HepG2 (cell line): Measurements from ENCODE around the gene KRTAP12-2. TPM values are rescaled to one million over a fixed set of nuclear protein-coding genes. Genes with fewer than 3 reads are reported as not detected.
"Not testable (repeated sequence)": the region's sequence is repeated elsewhere in the genome, so short reads cannot be mapped to it uniquely, and the experiment has no call there.

Source experiments
- ATAC-seq: fragments of 200-7000 bp; cut with Tn5 transposase; 3 replicates; pipeline ENCODE4 v1.9.1; 2020; ENCODE audit warnings: mild to moderate bottlenecking, moderate library complexity
- BruUV-seq: library from RNA; stranded (reverse); fragments of 400-500 nt; replicated peaks from 2 replicates; lab custom pipeline; 2021; lab: Mats Ljungman, UMichigan
- CTCF ChIA-PET: fragments of 300-600 bp; formaldehyde crosslinking; extraction: SDS; loops from one replicate; lab custom pipeline; 2021; ENCODE audit warnings: low total read pairs, inconsistent platforms, low intra/inter-chr PET ratio; lab: Yijun Ruan, JAX
- POLR2A ChIA-PET: fragments of 350-600 bp; sonication (Branson Sonifier 250); formaldehyde crosslinking; loops from one replicate; lab custom pipeline; 2020; ENCODE audit warnings: antibody characterized with exemption, inconsistent platforms; lab: Yijun Ruan, JAX
- DNase-seq: peaks from one replicate; pipeline ENCODE4 v3.0.0-alpha.2; 2015; ENCODE audit warnings: low spot score
- FAIRE-seq: peaks from 3 replicates; lab custom pipeline; 2011; peaks lifted over from hg19 to GRCh38; lab: Jason Lieb, UNC
- H2AFZ ChIP-seq: one replicate; pipeline ENCODE4 v1.6.1; 2011; ENCODE audit warnings: low read length, inconsistent platforms
- H3K27ac ChIP-seq: fragments of 300-600 bp; 3 replicates; pipeline ENCODE4 v1.8.0; 2011; ENCODE audit warnings: mixed run types, mild to moderate bottlenecking, mixed read lengths, low read length, inconsistent platforms; ENCODE audit not compliant: insufficient read depth; ENCODE audit errors: extremely low read length
- H3K27me3 ChIP-seq, 2 experiments: fragments of 200-600 bp in 1 of 2; 2 replicates in 1 of 2; 3 replicates in 1 of 2; pipeline versions ENCODE4 v1.6.0 to v1.8.0; 2011; ENCODE audit warnings: low read length in 2 of 2, mild to moderate bottlenecking in 2 of 2, moderate library complexity in 2 of 2, inconsistent platforms in 1 of 2; ENCODE audit not compliant: insufficient read depth in 2 of 2, control insufficient read depth in 1 of 2
- H3K36me3 ChIP-seq, 2 experiments: fragments of 200-600 bp in 1 of 2; replicated peaks in 1 of 2; 2 replicates in 1 of 2; 3 replicates in 1 of 2; pipeline versions ENCODE4 v1.5.1 to v1.8.0; 2011; ENCODE audit warnings: low read length in 2 of 2, inconsistent platforms in 1 of 2; ENCODE audit not compliant: insufficient read depth in 2 of 2, control insufficient read depth in 1 of 2
- H3K4me1 ChIP-seq: 2 replicates; pipeline ENCODE4 v1.5.1; 2012; ENCODE audit warnings: low read length, inconsistent platforms; ENCODE audit not compliant: insufficient read depth
- H3K4me2 ChIP-seq: 2 replicates; pipeline ENCODE4 v1.6.0; 2011; ENCODE audit warnings: low read depth, low read length, inconsistent platforms
- H3K4me3 ChIP-seq, 3 experiments: fragments of 200-600 bp in 1 of 3; sonication (generic), shearing (Covaris generic) in 1 of 3; replicated peaks in 1 of 3; 2 replicates each; pipeline ENCODE4 v1.5.1; 2011 to 2016; ENCODE audit warnings: low read length in 3 of 3, inconsistent platforms in 2 of 3, low read depth in 2 of 3, mild to moderate bottlenecking in 2 of 3, control low read depth in 1 of 3, mixed read lengths in 1 of 3; ENCODE audit not compliant: insufficient read depth in 1 of 3
- H3K79me2 ChIP-seq: one replicate; pipeline ENCODE4 v1.6.1; 2011; ENCODE audit warnings: low read length, inconsistent platforms; ENCODE audit not compliant: insufficient read depth
- H3K9ac ChIP-seq: 2 replicates; pipeline ENCODE4 v1.6.0; 2011; ENCODE audit warnings: mild to moderate bottlenecking, low read depth, low read length, inconsistent platforms; ENCODE audit not compliant: insufficient read depth
- H3K9me3 ChIP-seq: 2 replicates; pipeline ENCODE4 v1.5.1; 2012; ENCODE audit warnings: mild to moderate bottlenecking, low read length
- H4K20me1 ChIP-seq: 2 replicates; pipeline ENCODE4 v1.6.0; 2011; ENCODE audit warnings: inconsistent platforms, mild to moderate bottlenecking, low read length, moderate library complexity; ENCODE audit not compliant: insufficient read depth
- CEBPB ChIP-seq: IDR thresholded peaks from 2 replicates; pipeline ENCODE4 v1.6.1; 2011; ENCODE audit warnings: low read depth, low read length, improper control_type of control experiment, borderline replicate concordance
- CHD4 ChIP-seq: fragments of 200-600 bp; sonication (generic); IDR thresholded peaks from 2 replicates; pipeline ENCODE4 v1.7.0; 2017; ENCODE audit warnings: mild to moderate bottlenecking, low read length, borderline replicate concordance
- EP300 ChIP-seq, 3 experiments: sonication (generic) in 1 of 3; formaldehyde crosslinking in 1 of 3; IDR thresholded peaks; 2 replicates each; pipeline versions ENCODE4 v1.5.1 to v1.6.1; 2011 to 2020; ENCODE audit warnings: low read depth in 2 of 3, low read length in 2 of 3, borderline replicate concordance in 1 of 3, improper control_type of control experiment in 1 of 3, mild to moderate bottlenecking in 1 of 3, missing genetic modification reagents in 1 of 3, moderate library complexity in 1 of 3
- NPAS2 ChIP-seq: sonication (generic); formaldehyde crosslinking; IDR thresholded peaks from 2 replicates; pipeline ENCODE4 v1.8.0; 2022; ENCODE audit warnings: mild to moderate bottlenecking, missing genetic modification reagents, borderline replicate concordance
- RCOR2 ChIP-seq: IDR thresholded peaks from 2 replicates; pipeline ENCODE4 v1.6.1; 2016; ENCODE audit warnings: missing biosample characterization, missing genetic modification reagents
- ZNF670 ChIP-seq: sonication (generic); formaldehyde crosslinking; IDR thresholded peaks from 2 replicates; pipeline ENCODE4 v1.8.0; 2022; ENCODE audit warnings: mild to moderate bottlenecking, missing genetic modification reagents, borderline replicate concordance
- WGBS: methylation state at CpG from one replicate; pipeline ENCODE4 v1.1.6; 2017; ENCODE audit warnings: low lambda C conversion rate; 5-methylcytosine and 5-hydroxymethylcytosine counted together
- in situ Hi-C: cut with HindIII; loops from 2 replicates; pipeline ENCODE4 v1.10.0; 2017; ENCODE audit warnings: low pct_unique_long_range_greater_than_20kb; ENCODE audit not compliant: extremely low pct_ligation_motif_present
- intact Hi-C: fragments of 100-400 bp; cut with micrococcal nuclease; formaldehyde crosslinking; loops from one replicate; pipeline ENCODE4 v1.10.0; 2022; ENCODE audit not compliant: unreplicated experiment
- polyA plus RNA-seq, 8 experiments: library from polyadenylated mRNA; depleted of rRNA in 3 of 8; stranded (reverse) in 7 of 8; unstranded in 1 of 8; fragments of >200 nt; fragmentation: Illumina TruSeq in 4 of 8; extraction: Trizol in 4 of 8; gene quantifications; 2 replicates each; pipeline versions ENCODE4 v1.2.1 to v1.2.3, GENCODE V29; 2011 to 2016; ENCODE audit warnings: low read depth in 4 of 8, missing spikeins in 1 of 8, mixed read lengths in 1 of 8; ENCODE audit not compliant: insufficient read depth in 1 of 8
- total RNA-seq, 5 experiments: library from RNA; depleted of rRNA; stranded (reverse); fragments of >200 nt; fragmentation: Illumina TruSeq; extraction: Trizol; gene quantifications; 2 replicates each; pipeline ENCODE4 v1.2.3, GENCODE V29; 2016; ENCODE audit warnings: low read depth in 1 of 5
- TF ChIP-seq, protein P1 (sequence below): sonication (generic); formaldehyde crosslinking; IDR thresholded peaks from 2 replicates; pipeline ENCODE4 v1.8.0; 2022; ENCODE audit warnings: mild to moderate bottlenecking, missing genetic modification reagents, moderate library complexity

KRTAP12-2 gene
- total and polyA plus RNA-seq, 2 of the 13 experiments (the other 11 are each of a cell fraction or from before 2014, with no cell fraction given) = not detected

DNA sequence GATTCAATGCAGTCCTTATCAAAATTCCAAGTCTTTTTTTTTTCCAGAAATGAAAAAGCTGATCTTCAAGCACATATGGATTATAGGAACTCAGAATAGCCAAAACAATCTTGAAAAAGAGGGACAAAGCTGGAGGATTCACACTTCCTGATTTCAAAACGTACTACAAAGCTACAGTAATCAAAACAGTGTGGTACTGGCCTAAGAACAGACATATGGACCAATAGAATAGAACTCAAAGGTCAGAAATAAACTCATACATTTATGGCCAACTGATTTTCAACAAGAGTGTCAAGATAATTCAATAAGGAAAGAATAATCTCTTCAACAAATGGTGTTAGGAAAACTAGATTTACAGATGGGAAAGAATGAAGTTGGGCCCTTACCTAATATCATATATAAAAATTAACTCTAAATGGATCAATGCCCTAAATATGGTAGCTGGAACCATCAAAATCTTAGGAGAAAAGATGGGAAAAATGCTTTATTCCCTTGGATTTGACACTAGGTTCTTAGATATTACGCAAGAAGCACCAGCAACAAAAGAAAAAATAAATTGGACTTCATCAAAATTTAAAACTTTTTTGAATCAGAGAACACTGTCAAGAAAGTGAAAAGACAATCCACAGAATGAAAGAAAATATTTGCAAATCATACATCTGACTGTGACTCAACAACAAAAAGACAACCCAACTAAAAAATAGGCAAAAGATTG, 26.2 kb upstream of the KRTAP12-2 start:
- intact Hi-C loops = loop anchor here (10.0 kb wide), 1 partner anchor 58 kb away; the partner anchor contains the start of gene KRTAP10-10
- DNase-seq = no peak
- no peak for FAIRE-seq
- ChIA-PET CTCF (no interaction called here), POLR2A (no interaction called here)
- Histone ChIP-seq H4K20me1 (no peaks in the 10 kb centered on the region), H3K4me3 (no peak overlapping the region), H3K79me2 (no peaks in the 10 kb centered on the region), H2AFZ (no peak overlapping the region), H3K36me3 (no peaks in the 10 kb centered on the region), H3K27ac (no peak overlapping the region), H3K9ac (no peak overlapping the region), H3K27me3 (peaks cover 0 to 3% of the 10 kb centered on the region in 2 experiments; a peak in 1 of 5 replicates), H3K9me3 (peaks cover 16% of the 10 kb centered on the region), H3K4me1 (peaks cover 30% of the 10 kb centered on the region), H3K4me2 (no peak overlapping the region)
- BruUV-seq = no TSS peak
- ATAC-seq = no peak
- WGBS = 49% methylated on average over 2 of the region's 2 CpGs
- 0 out of 2 replicates have a peak, but pooled peaks have one; percentile 36 for TF ChIP-seq CHD4
- TF ChIP-seq CEBPB = peak; percentile 70
- TF ChIP-seq, protein P1, sequence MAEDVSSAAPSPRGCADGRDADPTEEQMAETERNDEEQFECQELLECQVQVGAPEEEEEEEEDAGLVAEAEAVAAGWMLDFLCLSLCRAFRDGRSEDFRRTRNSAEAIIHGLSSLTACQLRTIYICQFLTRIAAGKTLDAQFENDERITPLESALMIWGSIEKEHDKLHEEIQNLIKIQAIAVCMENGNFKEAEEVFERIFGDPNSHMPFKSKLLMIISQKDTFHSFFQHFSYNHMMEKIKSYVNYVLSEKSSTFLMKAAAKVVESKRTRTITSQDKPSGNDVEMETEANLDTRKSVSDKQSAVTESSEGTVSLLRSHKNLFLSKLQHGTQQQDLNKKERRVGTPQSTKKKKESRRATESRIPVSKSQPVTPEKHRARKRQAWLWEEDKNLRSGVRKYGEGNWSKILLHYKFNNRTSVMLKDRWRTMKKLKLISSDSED = no peak
- in situ Hi-C loops = no loop called here

DNA sequence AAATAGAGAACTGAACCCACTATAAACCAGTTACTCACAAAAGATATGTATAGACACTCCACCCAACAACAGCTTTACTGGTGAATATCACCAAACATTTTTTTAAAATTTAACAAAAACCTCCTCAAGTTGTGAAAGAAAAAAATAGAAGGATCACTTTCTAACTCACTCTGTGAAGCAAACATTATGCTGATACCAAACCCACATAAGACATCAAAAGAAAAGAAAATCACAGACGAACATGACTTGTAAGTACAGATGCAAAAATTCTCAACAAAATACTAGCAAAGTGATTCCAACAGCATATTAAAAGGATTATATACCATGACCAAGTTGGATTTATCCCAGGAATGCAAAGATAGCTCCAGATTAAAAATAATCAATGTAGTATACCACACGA, 25.0 kb upstream of the KRTAP12-2 start:
- no peak for FAIRE-seq
- in situ Hi-C loops = no loop called here

DNA sequence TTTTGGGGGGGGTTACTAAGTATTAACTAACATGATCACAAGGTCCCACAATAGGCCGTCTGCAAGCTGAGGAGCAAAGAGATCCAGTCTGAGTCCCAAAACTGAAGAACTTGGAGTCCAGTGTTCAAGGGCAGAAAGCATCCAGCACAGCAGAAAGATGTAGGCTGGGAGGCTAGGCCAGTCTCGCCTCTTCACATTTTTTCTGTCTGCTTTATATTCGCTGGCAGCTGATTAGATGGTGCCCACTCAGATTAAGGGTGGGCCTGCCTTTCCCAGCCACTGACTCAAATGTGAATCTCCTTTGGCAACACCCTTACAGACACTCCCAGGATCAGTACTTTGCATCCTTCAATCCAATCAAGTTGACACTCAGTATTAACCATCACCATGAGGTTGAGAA, 23.0 kb upstream of the KRTAP12-2 start:
- POLR2A ChIA-PET, BruUV-seq, DNase-seq, in situ Hi-C loops, H3K79me2 ChIP-seq, H3K4me1 ChIP-seq, H3K36me3 ChIP-seq, H3K4me3 ChIP-seq, H4K20me1 ChIP-seq, ATAC-seq, FAIRE-seq, H3K4me2 ChIP-seq, CTCF ChIA-PET, H3K27ac ChIP-seq, H3K9ac ChIP-seq, H2AFZ ChIP-seq: not testable (repeated sequence)
- intact Hi-C loops = loop anchor here (10.0 kb wide), 1 partner anchor 55 kb away; the partner anchor contains the start of gene KRTAP10-10
- Histone ChIP-seq H3K27me3 (peaks cover 1 to 14% of the 10 kb centered on the region in 2 experiments; a peak in 3 of 5 replicates), H3K9me3 (peaks cover 16% of the 10 kb centered on the region)
- 40% methylated on average over 3 of the region's 3 CpGs for WGBS

More for the DNA sequence above, 25.0 kb upstream of the KRTAP12-2 start:
- no peak for TF ChIP-seq RCOR2 (CRISPR knock-in tag)
- TF ChIP-seq ZNF670 = no peak
- TF ChIP-seq NPAS2 = no peak
- TF ChIP-seq EP300 (IDR thresholded peaks at IDR 0.05; ENCODE audit: low read depth in 2 of 2, low read length in 2 of 2) = no peak
- no peak for TF ChIP-seq EP300 (CRISPR knock-in tag; IDR thresholded peaks at IDR 0.05; ENCODE audit: borderline replicate concordance)
- ChIA-PET POLR2A (no interaction called here), CTCF (no interaction called here)
- Histone ChIP-seq H3K79me2 (no peaks in the 10 kb centered on the region), H3K4me1 (peaks cover 17% of the 10 kb centered on the region), H3K4me3 (no peak overlapping the region), H3K9ac (no peak overlapping the region), H3K9me3 (peaks cover 16% of the 10 kb centered on the region), H3K4me2 (no peak overlapping the region), H3K36me3 (no peaks in the 10 kb centered on the region), H3K27me3 (peaks cover 1 to 10% of the 10 kb centered on the region in 2 experiments; a peak in 3 of 5 replicates), H3K27ac (no peak overlapping the region), H2AFZ (no peak overlapping the region), H4K20me1 (no peaks in the 10 kb centered on the region)
- BruUV-seq = no TSS peak
- intact Hi-C loops = loop anchor here (10.0 kb wide), 1 partner anchor 57 kb away; the partner anchor contains the start of gene KRTAP10-10
- DNase-seq = no peak
- ATAC-seq = no peak
- 0% methylated on average over 2 of the region's 2 CpGs for WGBS
